ENCODE data around the gene TNNC1. TPM values are rescaled to one million over a fixed set of nuclear protein-coding genes. Genes with fewer than 3 reads are reported as not detected.

The TNNC1 gene
- total RNA-seq, 1 experiment from 2014 or later: 5.6 TPM

DNA sequence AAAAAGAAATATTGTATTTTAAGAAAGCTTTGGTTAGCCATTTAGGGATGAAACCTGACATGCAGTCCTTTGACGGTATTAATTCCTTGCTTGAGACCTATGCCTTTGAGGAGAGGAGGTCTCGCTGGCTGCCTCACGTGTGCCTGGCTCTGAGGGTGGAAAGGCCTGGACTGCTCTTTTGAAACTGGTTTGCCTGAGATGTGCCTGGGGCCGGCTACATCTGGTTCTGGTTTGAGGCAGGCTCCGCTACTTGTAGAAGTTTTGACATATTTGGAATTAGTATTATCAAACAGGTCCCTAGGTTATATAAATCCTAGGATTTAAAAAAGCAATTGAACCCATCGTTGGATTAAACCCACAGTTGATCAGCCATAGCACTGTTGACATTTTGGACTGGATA lies 8.0 kb upstream of the TNNC1 start (continued):
- TF ChIP-seq, protein P1, sequence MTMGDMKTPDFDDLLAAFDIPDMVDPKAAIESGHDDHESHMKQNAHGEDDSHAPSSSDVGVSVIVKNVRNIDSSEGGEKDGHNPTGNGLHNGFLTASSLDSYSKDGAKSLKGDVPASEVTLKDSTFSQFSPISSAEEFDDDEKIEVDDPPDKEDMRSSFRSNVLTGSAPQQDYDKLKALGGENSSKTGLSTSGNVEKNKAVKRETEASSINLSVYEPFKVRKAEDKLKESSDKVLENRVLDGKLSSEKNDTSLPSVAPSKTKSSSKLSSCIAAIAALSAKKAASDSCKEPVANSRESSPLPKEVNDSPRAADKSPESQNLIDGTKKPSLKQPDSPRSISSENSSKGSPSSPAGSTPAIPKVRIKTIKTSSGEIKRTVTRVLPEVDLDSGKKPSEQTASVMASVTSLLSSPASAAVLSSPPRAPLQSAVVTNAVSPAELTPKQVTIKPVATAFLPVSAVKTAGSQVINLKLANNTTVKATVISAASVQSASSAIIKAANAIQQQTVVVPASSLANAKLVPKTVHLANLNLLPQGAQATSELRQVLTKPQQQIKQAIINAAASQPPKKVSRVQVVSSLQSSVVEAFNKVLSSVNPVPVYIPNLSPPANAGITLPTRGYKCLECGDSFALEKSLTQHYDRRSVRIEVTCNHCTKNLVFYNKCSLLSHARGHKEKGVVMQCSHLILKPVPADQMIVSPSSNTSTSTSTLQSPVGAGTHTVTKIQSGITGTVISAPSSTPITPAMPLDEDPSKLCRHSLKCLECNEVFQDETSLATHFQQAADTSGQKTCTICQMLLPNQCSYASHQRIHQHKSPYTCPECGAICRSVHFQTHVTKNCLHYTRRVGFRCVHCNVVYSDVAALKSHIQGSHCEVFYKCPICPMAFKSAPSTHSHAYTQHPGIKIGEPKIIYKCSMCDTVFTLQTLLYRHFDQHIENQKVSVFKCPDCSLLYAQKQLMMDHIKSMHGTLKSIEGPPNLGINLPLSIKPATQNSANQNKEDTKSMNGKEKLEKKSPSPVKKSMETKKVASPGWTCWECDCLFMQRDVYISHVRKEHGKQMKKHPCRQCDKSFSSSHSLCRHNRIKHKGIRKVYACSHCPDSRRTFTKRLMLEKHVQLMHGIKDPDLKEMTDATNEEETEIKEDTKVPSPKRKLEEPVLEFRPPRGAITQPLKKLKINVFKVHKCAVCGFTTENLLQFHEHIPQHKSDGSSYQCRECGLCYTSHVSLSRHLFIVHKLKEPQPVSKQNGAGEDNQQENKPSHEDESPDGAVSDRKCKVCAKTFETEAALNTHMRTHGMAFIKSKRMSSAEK (CRISPR knock-in tag; IDR thresholded peaks at IDR 0.05; ENCODE audit: borderline replicate concordance): no peak
- TF ChIP-seq RELA (CRISPR knock-in tag; IDR thresholded peaks at IDR 0.05; ENCODE audit: borderline replicate concordance): no peak

DNA sequence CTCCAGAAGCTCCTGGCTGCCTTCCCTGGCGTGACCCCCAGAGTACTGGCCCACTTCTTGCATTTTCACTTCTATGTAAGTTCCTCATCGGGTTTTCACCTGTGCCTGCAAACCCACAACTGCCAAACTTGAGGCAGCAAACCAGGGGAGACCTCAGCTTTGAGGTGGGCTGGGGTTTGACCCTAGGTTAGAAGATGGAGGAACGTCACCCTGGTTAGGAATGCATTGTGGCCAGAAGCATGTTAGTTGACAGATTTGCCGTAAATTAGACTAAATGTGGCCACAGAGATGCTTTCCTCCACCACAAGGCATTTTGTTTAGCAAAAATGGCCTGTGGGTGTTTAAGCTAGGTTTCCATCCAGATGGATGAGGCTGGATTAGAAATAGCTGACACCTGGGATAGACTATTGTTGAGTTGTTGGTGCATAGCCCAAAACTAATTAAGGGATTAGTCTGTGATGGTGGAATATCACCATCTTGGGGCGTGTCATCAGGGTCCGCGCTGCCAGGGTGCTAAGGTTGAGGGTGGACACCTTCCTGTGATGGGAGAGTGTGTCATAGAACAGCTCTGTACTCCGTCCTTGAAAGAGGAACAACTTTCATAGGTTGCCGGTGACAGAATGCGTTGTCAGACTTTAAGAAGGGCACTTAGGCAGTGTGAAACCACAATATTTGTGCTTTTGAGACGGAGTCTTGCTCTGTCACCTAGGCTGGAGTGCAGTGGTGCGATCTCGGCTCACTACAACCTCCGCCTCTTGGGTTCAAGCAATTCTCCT lies 5.1 kb upstream of the TNNC1 start:
- H3K4me3 Mint-ChIP-seq: no peak overlapping the region
- DNase-seq (ENCODE audit: low spot score) (no peak), ATAC-seq (no peak)
- ChIA-PET POLR2A (no interaction called here), CTCF (interaction anchor here (0.7 to 2.4 kb wide), 3 partner anchors 12 to 47 kb away, joined by 3 to 12 read pairs (median 4); no protein-coding TSS in a partner anchor)
- no peak overlapping the region for H3K27ac Mint-ChIP-seq
- peaks cover 23% of the 10 kb centered on the region for H3K4me1 Mint-ChIP-seq
- no peaks in the 10 kb centered on the region for H3K9me3 Mint-ChIP-seq
- H3K36me3 Mint-ChIP-seq: peaks cover 47% of the 10 kb centered on the region
- TF ChIP-seq NFE2L1 (CRISPR knock-in tag; IDR thresholded peaks at IDR 0.05): no peak
- TF ChIP-seq SMAD3 (CRISPR knock-in tag; IDR thresholded peaks at IDR 0.05; ENCODE audit: borderline replicate concordance): no peak
- no peak for TF ChIP-seq SP1 (CRISPR knock-in tag; conservative IDR thresholded peaks at IDR 0.05)
- TF ChIP-seq, protein P2, sequence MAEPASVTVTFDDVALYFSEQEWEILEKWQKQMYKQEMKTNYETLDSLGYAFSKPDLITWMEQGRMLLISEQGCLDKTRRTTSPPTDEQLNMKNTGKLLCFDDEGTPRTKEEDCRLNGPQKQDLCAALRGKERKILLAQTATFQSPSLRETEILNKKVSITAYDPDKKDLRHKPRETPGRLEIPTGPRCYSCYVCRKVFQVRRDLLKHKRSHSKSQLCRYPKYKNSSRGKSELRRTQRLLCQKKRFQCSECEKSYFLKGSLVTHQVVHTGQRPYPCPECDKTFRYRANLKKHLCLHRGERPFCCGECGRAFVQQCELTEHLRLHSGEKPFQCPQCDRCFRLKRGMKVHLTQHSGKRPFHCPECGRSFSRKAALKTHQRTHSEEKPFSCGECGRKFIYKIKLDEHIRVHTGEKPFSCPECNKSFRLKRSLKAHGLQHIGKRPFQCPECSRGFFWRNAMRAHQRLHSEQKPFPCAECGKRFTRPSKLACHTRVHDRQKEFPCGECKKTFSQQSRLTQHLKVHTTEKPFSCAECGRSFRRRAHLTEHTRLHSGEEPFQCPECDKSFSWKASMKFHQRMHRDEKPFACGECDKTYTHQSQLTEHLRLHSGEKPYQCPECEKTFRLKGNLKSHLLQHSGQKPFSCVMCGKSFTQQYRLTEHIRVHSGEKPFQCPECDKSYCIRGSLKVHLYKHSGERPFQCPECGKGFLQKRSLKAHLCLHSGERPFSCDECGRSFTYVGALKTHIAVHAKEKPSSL (CRISPR knock-in tag; conservative IDR thresholded peaks at IDR 0.05): no peak
- H3K27me3 Mint-ChIP-seq (ENCODE audit: low read depth): no peaks in the 10 kb centered on the region; the same call in 1 of the 2 replicates

DNA sequence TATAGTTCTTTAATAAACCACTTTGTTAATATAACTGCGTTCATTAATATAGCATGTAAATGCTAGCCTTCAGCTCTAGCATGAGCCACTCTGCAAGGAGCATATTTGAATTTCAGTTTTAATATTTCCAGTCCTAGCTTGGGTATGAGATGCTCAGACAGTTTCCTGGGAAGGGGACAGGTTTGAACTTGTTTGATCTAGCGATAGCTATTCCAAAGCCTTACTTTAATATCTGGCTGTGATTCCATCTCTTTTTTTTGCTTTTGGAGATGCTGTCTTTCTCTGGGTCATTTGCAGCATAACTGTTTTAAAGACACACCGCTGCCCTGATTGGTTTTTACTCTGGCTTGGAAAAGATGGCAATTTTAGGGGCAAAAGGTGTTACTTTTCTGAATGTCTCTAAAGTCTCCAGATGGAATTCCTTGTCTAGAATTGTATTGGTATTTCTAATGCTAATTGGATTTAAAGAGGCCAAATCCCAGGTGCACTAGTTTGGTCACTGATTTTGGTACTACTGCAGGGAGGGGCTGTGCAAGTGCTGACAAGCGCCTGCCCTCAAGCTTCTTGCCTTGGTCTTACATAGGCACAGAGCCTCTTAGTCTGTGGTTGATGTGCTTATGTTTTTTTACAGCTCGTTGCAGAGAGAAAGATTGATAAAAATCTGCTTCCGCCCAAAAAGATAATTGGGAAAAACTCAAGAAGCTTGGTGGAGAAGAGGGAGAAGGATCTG lies 4.4 kb upstream of the TNNC1 start:
- no peak for DNase-seq (ENCODE audit: low spot score)
- POLR2A ChIA-PET: no interaction called here
- Mint-ChIP-seq H3K4me3 (no peak overlapping the region), H3K36me3 (peaks cover 43% of the 10 kb centered on the region), H3K9me3 (no peaks in the 10 kb centered on the region), H3K27me3 (ENCODE audit: low read depth) (no peaks in the 10 kb centered on the region; the same call in 1 of the 2 replicates), H3K4me1 (peaks cover 28% of the 10 kb centered on the region), H3K27ac (peak overlapping the region; percentile 33; the same call in 1 of the 2 replicates)
- ATAC-seq: no peak
- no peak for TF ChIP-seq NR3C1 (CRISPR knock-in tag; conservative IDR thresholded peaks at IDR 0.05; ENCODE audit: low read depth)
- no peak for TF ChIP-seq ZNF317 (CRISPR knock-in tag; IDR thresholded peaks at IDR 0.05; ENCODE audit: borderline replicate concordance, low read depth)
- CTCF ChIA-PET: interaction anchor here (0.7 to 2.4 kb wide), 3 partner anchors 11 to 46 kb away, joined by 3 to 12 read pairs (median 4); no protein-coding TSS in a partner anchor

DNA sequence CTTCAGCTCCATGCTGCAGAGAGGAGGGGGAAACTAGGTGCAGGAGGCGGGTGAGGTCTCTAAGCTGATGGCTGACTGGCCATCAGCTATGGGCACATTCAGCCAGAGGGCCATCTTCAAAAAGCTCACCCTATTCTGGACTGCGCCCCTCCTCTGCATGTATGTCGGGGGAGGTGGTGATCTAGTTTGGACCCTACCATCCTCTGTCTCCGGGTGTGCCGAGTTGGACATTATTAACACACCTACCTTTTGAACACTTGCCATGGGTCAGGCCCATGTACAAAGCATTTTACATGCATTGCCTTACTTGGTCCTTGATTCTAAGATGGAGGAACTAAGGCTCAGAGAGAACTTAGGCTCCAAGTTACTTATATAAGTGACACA lies 3.0 kb upstream of the TNNC1 start:
- H3K27ac Mint-ChIP-seq: no peak overlapping the region
- ChIA-PET CTCF (interaction anchor here (1.0 to 1.4 kb wide), 2 partner anchors 26 to 72 kb away, joined by 3 to 6 read pairs; no protein-coding TSS in a partner anchor), POLR2A (no interaction called here)
- peaks cover 35% of the 10 kb centered on the region for H3K36me3 Mint-ChIP-seq
- DNase-seq (ENCODE audit: low spot score): no peak
- no peaks in the 10 kb centered on the region; the same call in 1 of the 2 replicates for H3K27me3 Mint-ChIP-seq (ENCODE audit: low read depth)
- H3K4me3 Mint-ChIP-seq: peak overlapping the region; percentile 98
- peaks cover 28% of the 10 kb centered on the region for H3K4me1 Mint-ChIP-seq
- peak; percentile 7; the same call in 1 of the 2 replicates for ATAC-seq
- H3K9me3 Mint-ChIP-seq: no peaks in the 10 kb centered on the region
- TF ChIP-seq, protein P3, sequence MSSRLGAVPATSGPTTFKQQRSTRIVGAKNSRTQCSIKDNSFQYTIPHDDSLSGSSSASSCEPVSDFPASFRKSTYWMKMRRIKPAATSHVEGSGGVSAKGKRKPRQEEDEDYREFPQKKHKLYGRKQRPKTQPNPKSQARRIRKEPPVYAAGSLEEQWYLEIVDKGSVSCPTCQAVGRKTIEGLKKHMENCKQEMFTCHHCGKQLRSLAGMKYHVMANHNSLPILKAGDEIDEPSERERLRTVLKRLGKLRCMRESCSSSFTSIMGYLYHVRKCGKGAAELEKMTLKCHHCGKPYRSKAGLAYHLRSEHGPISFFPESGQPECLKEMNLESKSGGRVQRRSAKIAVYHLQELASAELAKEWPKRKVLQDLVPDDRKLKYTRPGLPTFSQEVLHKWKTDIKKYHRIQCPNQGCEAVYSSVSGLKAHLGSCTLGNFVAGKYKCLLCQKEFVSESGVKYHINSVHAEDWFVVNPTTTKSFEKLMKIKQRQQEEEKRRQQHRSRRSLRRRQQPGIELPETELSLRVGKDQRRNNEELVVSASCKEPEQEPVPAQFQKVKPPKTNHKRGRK (CRISPR knock-in tag; IDR thresholded peaks at IDR 0.05; ENCODE audit: borderline replicate concordance): no peak
- TF ChIP-seq EMX1 (CRISPR knock-in tag; IDR thresholded peaks at IDR 0.05): no peak
- no peak for TF ChIP-seq TCF7 (CRISPR knock-in tag; IDR thresholded peaks at IDR 0.05; ENCODE audit: low read depth)
- TF ChIP-seq, protein P4, sequence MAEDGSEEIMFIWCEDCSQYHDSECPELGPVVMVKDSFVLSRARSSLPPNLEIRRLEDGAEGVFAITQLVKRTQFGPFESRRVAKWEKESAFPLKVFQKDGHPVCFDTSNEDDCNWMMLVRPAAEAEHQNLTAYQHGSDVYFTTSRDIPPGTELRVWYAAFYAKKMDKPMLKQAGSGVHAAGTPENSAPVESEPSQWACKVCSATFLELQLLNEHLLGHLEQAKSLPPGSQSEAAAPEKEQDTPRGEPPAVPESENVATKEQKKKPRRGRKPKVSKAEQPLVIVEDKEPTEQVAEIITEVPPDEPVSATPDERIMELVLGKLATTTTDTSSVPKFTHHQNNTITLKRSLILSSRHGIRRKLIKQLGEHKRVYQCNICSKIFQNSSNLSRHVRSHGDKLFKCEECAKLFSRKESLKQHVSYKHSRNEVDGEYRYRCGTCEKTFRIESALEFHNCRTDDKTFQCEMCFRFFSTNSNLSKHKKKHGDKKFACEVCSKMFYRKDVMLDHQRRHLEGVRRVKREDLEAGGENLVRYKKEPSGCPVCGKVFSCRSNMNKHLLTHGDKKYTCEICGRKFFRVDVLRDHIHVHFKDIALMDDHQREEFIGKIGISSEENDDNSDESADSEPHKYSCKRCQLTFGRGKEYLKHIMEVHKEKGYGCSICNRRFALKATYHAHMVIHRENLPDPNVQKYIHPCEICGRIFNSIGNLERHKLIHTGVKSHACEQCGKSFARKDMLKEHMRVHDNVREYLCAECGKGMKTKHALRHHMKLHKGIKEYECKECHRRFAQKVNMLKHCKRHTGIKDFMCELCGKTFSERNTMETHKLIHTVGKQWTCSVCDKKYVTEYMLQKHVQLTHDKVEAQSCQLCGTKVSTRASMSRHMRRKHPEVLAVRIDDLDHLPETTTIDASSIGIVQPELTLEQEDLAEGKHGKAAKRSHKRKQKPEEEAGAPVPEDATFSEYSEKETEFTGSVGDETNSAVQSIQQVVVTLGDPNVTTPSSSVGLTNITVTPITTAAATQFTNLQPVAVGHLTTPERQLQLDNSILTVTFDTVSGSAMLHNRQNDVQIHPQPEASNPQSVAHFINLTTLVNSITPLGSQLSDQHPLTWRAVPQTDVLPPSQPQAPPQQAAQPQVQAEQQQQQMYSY (CRISPR knock-in tag; IDR thresholded peaks at IDR 0.05): no peak

All from WTC11 (cell line).